Effector memory CD8-positive, alpha-beta T cell (primary cell): ENCODE data around the gene CLEC12A.
"Not testable (repeated sequence)": the region's sequence is repeated elsewhere in the genome, so short reads cannot be mapped to it uniquely, and the experiment has no call there.

Experiments used
- ATAC-seq: fragments of 150-1000 bp; cut with Tn5 transposase; replicated peaks from 2 replicates; pipeline ENCODE4 v1.10.0; 2021; ENCODE audit warnings: mild to moderate bottlenecking, moderate library complexity
- DNase-seq, 3 experiments: peaks; one replicate each; pipeline ENCODE4 v3.0.0; 2021
- H3K27ac Mint-ChIP-seq, 2 donors: one replicate each; pipeline ENCODE4 v1.8.0; 2022; ENCODE audit warnings: mild to moderate bottlenecking in 2 of 2, mixed read lengths in 2 of 2, moderate library complexity in 2 of 2
- H3K27me3 Mint-ChIP-seq, 2 donors: one replicate each; pipeline ENCODE4 v1.8.0; 2022; ENCODE audit warnings: mixed read lengths in 2 of 2
- H3K36me3 Mint-ChIP-seq: one replicate; pipeline ENCODE4 v1.8.0; 2022; ENCODE audit warnings: mild to moderate bottlenecking, moderate library complexity, mixed read lengths; ENCODE audit not compliant: insufficient read depth
- H3K4me1 Mint-ChIP-seq, 2 donors: one replicate each; pipeline ENCODE4 v1.8.0; 2022; ENCODE audit warnings: low read depth in 2 of 2, mixed read lengths in 2 of 2
- H3K4me3 Mint-ChIP-seq, 2 donors: one replicate each; pipeline ENCODE4 v1.8.0; 2022; ENCODE audit warnings: mild to moderate bottlenecking in 2 of 2, mixed read lengths in 2 of 2, moderate library complexity in 2 of 2
- H3K9me3 Mint-ChIP-seq, 2 donors: one replicate each; pipeline ENCODE4 v1.8.0; 2022; ENCODE audit warnings: mixed read lengths in 2 of 2

CLEC12A gene

DNA sequence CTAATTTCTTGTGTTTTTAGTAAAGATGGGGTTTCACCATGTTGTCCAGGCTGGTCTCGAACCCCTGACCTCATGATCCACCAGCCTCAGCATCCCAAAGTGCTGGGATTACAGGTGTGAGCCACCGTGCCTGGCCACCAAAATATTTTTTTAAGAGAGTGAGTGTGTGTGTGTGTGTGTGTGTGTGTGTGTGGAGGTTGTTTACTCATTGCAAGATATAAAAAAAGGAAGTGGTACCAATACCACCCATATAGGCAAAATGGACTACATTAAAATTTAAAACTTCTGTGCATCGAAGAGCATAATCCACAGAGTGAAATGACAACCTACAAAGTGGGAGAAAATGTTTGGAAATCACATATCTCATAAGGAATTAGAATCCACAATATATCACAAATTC is 23.5 kb upstream of the CLEC12A start:
- DNase-seq (no peak), ATAC-seq (no peak)
- H3K4me1 Mint-ChIP-seq: peaks cover 25 to 43% of the 10 kb centered on the region in 2 donors
- H3K27ac Mint-ChIP-seq: peak overlapping the region in 1 of 2 donors; percentile 1
- no peaks in the 10 kb centered on the region for H3K9me3 Mint-ChIP-seq
- H3K27me3 Mint-ChIP-seq: no peaks in the 10 kb centered on the region
- no peaks in the 10 kb centered on the region for H3K36me3 Mint-ChIP-seq
- H3K4me3 Mint-ChIP-seq: no peak overlapping the region

DNA sequence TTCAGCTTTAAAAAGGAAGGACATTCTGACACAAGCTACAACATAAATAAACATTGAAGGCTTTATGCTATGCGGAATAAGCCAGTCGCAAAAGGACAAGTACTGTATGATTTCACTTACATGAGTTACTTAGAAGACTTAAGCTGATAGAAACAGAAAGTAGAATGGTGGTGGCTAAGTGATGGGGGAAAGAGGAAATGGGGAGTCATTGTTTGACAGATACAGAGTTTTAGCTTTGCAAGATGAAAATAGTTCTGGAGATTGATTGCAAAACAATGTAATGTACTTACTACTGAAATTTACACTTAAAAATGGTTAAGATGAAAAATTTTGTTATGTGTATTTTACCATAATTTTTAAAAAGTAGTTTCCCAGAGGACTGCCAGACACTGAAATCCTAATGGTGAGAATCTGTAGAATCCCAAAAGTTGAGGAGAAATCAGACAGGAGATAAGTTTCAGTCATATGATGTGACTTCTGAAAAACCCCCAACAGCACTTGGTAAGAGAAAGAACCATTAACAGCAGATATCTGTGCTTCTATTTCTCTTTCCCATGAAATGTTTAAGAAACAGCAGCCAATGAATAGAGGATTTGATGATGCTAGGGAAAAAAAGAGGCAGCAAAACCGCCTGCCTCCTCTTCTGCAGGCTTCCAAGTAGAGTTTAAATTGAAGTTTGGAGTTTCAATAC is 22.5 kb upstream of the CLEC12A start:
- Mint-ChIP-seq H3K9me3 (no peaks in the 10 kb centered on the region), H3K4me1 (peaks cover 25 to 38% of the 10 kb centered on the region in 2 donors), H3K27ac (peak overlapping the region in 1 of 2 donors; percentile 1), H3K36me3 (no peaks in the 10 kb centered on the region), H3K4me3 (peak overlapping the region in 1 of 2 donors; percentile 25), H3K27me3 (no peaks in the 10 kb centered on the region)
- DNase-seq: no peak
- ATAC-seq: peak; percentile 58

DNA sequence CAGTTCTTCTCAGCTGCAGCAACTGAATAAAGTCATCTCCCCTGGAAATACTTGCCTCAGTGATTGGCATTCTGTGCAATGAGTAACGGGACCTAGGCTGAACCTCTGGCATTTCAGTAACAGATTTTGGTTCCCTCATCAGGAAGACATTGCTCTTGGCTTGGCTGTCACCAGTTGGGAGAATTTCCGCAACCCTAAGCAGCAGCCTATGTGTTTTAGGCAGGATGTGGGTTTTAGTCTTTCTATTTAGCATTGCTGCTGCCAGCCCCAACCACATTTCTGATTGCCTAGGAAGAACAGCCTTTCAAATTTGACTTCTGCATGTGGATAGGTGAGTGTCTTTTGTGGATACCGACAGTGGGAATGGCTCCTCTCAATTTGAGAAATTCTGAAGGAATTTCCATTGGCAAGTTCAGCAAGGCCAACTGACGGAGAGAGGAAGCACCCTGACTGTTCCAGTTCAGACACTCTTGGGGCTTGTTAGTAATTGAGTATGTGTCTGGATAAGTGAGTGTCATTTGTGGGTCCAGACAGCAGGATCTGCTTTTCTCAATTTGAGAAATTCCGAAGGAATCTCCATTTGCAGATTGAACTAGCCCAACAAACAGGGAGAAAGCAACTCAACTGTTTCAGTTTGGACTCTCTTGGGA is 20.1 kb upstream of the CLEC12A start:
- DNase-seq (peak; percentile 25 to 45 (median 27)), ATAC-seq (peak; percentile 94)
- H3K36me3 Mint-ChIP-seq: no peaks in the 10 kb centered on the region
- H3K4me1 Mint-ChIP-seq: peaks cover 22 to 32% of the 10 kb centered on the region in 2 donors
- no peaks in the 10 kb centered on the region for H3K9me3 Mint-ChIP-seq
- peak overlapping the region; percentile 69 to 71 for H3K27ac Mint-ChIP-seq
- H3K27me3 Mint-ChIP-seq: no peaks in the 10 kb centered on the region
- H3K4me3 Mint-ChIP-seq: peak overlapping the region; percentile 56 to 67

GRCh38 chr12:9952954-9953729 is 18.1 kb upstream of the CLEC12A start:
- not testable (repeated sequence) for H3K27ac Mint-ChIP-seq, H3K36me3 Mint-ChIP-seq, H3K27me3 Mint-ChIP-seq, DNase-seq, H3K4me3 Mint-ChIP-seq, H3K9me3 Mint-ChIP-seq, ATAC-seq
- peaks cover 31 to 40% of the 10 kb centered on the region in 2 donors for H3K4me1 Mint-ChIP-seq

GRCh38 chr12:9957834-9958233 is 13.4 kb upstream of the CLEC12A start:
- Mint-ChIP-seq H3K9me3 (no peaks in the 10 kb centered on the region), H3K36me3 (no peaks in the 10 kb centered on the region), H3K27ac (no peak overlapping the region), H3K4me3 (peak overlapping the region; percentile 20 to 48), H3K4me1 (peaks cover 15 to 20% of the 10 kb centered on the region in 2 donors), H3K27me3 (no peaks in the 10 kb centered on the region)
- DNase-seq (no peak), ATAC-seq (peak; percentile 94)

DNA sequence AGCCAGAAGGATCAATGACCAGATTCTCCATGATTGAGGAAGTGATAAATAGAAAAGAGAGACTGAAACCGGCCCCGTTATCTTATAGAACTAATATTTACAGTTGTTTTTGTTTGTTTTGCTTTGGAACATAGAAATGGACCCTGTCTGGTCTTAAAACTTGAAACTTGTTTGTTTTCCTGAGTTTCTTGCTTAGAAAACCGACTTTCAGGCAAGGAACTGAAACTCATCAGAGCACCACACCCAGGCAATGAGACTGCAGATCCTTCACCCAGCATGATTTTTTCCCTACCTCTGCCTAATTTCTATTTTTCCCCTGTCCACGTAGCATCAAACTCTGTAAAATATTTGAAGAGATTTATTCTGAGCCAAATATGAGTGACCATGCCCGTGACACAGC is 10.6 kb upstream of the CLEC12A start:
- H3K27ac Mint-ChIP-seq: no peak overlapping the region
- no peak overlapping the region for H3K4me3 Mint-ChIP-seq
- peaks cover 15 to 20% of the 10 kb centered on the region in 2 donors for H3K4me1 Mint-ChIP-seq
- H3K27me3 Mint-ChIP-seq: no peaks in the 10 kb centered on the region
- ATAC-seq (no peak), DNase-seq (no peak)
- H3K36me3 Mint-ChIP-seq: no peaks in the 10 kb centered on the region
- no peaks in the 10 kb centered on the region for H3K9me3 Mint-ChIP-seq

DNA sequence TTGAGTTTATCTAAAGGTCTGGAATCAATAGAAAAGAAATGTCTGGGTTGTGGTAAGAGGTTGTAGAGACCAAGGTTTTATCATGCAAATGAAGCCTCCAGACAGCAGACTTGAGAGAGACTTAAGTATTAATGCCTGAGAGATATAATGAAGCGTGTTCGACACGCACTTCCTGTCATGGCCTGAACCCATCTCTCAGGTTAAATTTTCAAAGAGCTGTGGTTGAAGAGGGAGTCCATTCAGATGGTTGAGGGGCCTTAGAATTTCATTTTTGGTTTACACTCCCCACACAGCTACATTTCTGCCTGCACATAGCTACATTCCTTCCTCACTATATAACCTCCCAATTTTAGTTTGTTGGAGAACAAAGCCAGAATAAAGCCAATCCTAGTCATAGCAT is 10.1 kb upstream of the CLEC12A start:
- Mint-ChIP-seq H3K27ac (no peak overlapping the region), H3K4me3 (no peak overlapping the region), H3K4me1 (peaks cover 14 to 20% of the 10 kb centered on the region in 2 donors), H3K36me3 (no peaks in the 10 kb centered on the region), H3K27me3 (no peaks in the 10 kb centered on the region), H3K9me3 (no peaks in the 10 kb centered on the region)
- ATAC-seq: no peak
- DNase-seq: no peak

GRCh38 chr12:9961901-9962300 is 9.3 kb upstream of the CLEC12A start:
- Mint-ChIP-seq H3K9me3 (no peaks in the 10 kb centered on the region), H3K4me3 (no peak overlapping the region), H3K36me3 (no peaks in the 10 kb centered on the region), H3K4me1 (peaks cover 14 to 18% of the 10 kb centered on the region in 2 donors), H3K27me3 (no peaks in the 10 kb centered on the region), H3K27ac (no peak overlapping the region)
- ATAC-seq (no peak), DNase-seq (no peak)

GRCh38 chr12:9969673-9970072 is 1.5 kb upstream of the CLEC12A start:
- no peaks in the 10 kb centered on the region for H3K9me3 Mint-ChIP-seq
- no peak overlapping the region for H3K4me3 Mint-ChIP-seq
- H3K27me3 Mint-ChIP-seq: peaks cover 0 to 9% of the 10 kb centered on the region in 2 donors
- H3K36me3 Mint-ChIP-seq: no peaks in the 10 kb centered on the region
- DNase-seq: no peak
- no peak for ATAC-seq
- no peaks in the 10 kb centered on the region for H3K4me1 Mint-ChIP-seq
- no peak overlapping the region for H3K27ac Mint-ChIP-seq

- H3K27me3 Mint-ChIP-seq: peaks cover 23 to 33% of the 10 kb centered on the region in 2 donors
- ATAC-seq (no peak), DNase-seq (no peak)
- no peak overlapping the region for H3K27ac Mint-ChIP-seq
- H3K4me1 Mint-ChIP-seq: no peaks in the 10 kb centered on the region
- H3K36me3 Mint-ChIP-seq: no peaks in the 10 kb centered on the region
- H3K4me3 Mint-ChIP-seq: no peak overlapping the region
- no peaks in the 10 kb centered on the region for H3K9me3 Mint-ChIP-seq
These were observed 2.7 kb downstream of the CLEC12A start for GRCh38 chr12:9973949-9974348.

DNA sequence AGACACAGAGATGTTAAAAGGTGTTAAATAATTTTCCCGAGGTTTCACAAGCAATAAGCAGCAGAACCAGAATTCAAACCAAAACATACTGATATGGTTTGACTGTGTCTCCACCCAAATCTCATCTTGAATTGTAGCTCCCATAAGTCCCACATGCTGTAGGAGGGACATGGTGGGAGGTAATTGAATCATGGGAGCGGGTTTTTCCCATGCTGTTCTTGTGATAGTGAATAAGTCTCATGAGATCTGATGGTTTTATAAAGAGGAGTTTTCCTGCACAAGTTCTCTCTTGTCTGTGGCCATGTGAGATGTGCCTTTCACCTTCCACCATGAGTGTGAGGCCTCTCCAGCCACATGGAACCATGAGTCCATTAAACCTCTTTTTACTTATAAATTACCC is 3.5 kb downstream of the CLEC12A start:
- DNase-seq, H3K4me1 Mint-ChIP-seq, H3K4me3 Mint-ChIP-seq, H3K36me3 Mint-ChIP-seq, H3K9me3 Mint-ChIP-seq, ATAC-seq, H3K27ac Mint-ChIP-seq: not testable (repeated sequence)
- peaks cover 23 to 34% of the 10 kb centered on the region in 2 donors for H3K27me3 Mint-ChIP-seq

DNA sequence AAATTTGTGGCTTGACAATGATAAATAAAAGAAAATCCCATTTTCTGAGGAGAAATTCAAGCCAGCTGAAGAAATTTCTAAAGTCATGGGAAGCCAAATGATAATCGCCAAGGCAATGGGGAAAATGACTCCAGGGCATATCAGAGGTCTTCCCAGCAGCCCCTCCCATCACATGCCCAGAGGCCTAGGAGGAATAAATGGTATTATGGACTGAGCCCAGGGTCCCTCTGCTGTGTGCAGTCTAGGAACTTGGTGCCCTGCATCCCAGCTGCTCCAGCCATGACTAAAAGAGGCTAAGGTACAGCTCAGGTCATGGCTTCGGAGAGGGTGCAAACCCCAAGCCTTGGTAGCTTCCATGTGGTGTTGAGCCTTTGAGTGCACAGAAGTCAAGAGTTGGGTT is 4.4 kb downstream of the CLEC12A start:
- no peak overlapping the region for H3K4me3 Mint-ChIP-seq
- peaks cover 23 to 41% of the 10 kb centered on the region in 2 donors for H3K27me3 Mint-ChIP-seq
- ATAC-seq: no peak
- no peaks in the 10 kb centered on the region for H3K4me1 Mint-ChIP-seq
- no peak overlapping the region for H3K27ac Mint-ChIP-seq
- H3K36me3 Mint-ChIP-seq: peaks cover 3% of the 10 kb centered on the region
- no peaks in the 10 kb centered on the region for H3K9me3 Mint-ChIP-seq
- DNase-seq: no peak

DNA sequence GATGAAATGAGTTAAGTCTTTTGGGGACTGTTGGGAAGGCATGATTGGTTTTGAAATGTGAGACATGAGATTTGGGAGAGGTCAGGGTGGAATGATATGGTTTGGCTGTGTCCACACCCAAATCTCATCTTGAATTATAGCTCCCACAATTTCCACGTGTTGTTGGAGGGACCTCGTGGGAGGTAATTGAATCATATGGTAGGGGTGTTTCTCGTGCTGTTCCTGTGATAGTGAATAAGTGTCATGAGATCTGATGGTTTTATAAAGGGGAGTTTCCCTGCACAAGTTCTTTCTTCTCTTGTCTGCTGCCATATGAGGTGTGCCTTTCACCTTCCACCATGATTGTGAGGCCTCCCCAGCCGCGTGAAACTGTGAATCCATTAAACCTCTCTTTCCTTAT is 5.4 kb downstream of the CLEC12A start:
- not testable (repeated sequence) for H3K36me3 Mint-ChIP-seq, DNase-seq, H3K9me3 Mint-ChIP-seq, H3K27ac Mint-ChIP-seq, ATAC-seq, H3K4me3 Mint-ChIP-seq, H3K4me1 Mint-ChIP-seq
- peaks cover 23 to 41% of the 10 kb centered on the region in 2 donors for H3K27me3 Mint-ChIP-seq
